Measurements from ENCODE around the gene IL12A. TPM values are rescaled to one million over a fixed set of nuclear protein-coding genes. Genes with fewer than 3 reads are reported as not detected.

Gene IL12A
- total and polyA plus RNA-seq, 2 of the 8 experiments (the other 6 are each of a cell fraction or from before 2014, with no cell fraction given), result 0.41 to 0.92 TPM

GRCh38 chr3:160035757-160036156 lies 47.1 kb downstream of the IL12A start:
- Histone ChIP-seq H4K91ac (replicated peaks; ENCODE audit: insufficient read length, low read length) (no peak overlapping the region), H4K5ac (ENCODE audit: insufficient read length, low read depth, low read length) (no peak overlapping the region), H3K4me2 (ENCODE audit: insufficient read depth in 1 of 2, low read depth in 2 of 2, low read length in 2 of 2) (no peak overlapping the region), H2BK20ac (ENCODE audit: low read length) (no peak overlapping the region), H3K56ac (replicated peaks; ENCODE audit: insufficient read length, low read depth, low read length) (no peak overlapping the region), H2BK120ac (replicated peaks; ENCODE audit: low read depth, low read length) (no peak overlapping the region), H3K36me3 (ENCODE audit: control insufficient read depth in 2 of 4, insufficient read depth in 4 of 4, low read length in 3 of 4) (no peaks in the 10 kb centered on the region), H3K18ac (ENCODE audit: extremely low read depth, low read length) (no peak overlapping the region), H3K79me1 (ENCODE audit: low read depth, low read length) (no peaks in the 10 kb centered on the region), H4K8ac (ENCODE audit: extremely low read depth, insufficient read depth, low read length) (no peak overlapping the region), H3K14ac (ENCODE audit: insufficient read length) (no peak overlapping the region), H3K23ac (ENCODE audit: insufficient read length) (no peak overlapping the region), H3K4me3 (ENCODE audit: extremely low read depth in 1 of 4, insufficient read depth in 2 of 4, low read depth in 3 of 4, low read length in 4 of 4) (no peak overlapping the region), H2BK12ac (ENCODE audit: low read depth, low read length) (no peak overlapping the region), H3K27me3 (replicated peaks in 1 of 4; ENCODE audit: control insufficient read depth in 3 of 4, extremely low read depth in 1 of 4, insufficient read depth in 3 of 4, low read length in 3 of 4) (peaks cover 0 to 9% (median 6%) of the 10 kb centered on the region in 4 experiments; a peak in 5 of 7 replicates), H3K4me1 (replicated peaks in 1 of 4; ENCODE audit: control insufficient read depth in 3 of 4, insufficient read depth in 4 of 4, low read length in 3 of 4) (peaks cover 0 to 4% (median 4%) of the 10 kb centered on the region in 4 experiments; a peak in 2 of 7 replicates), H3K23me2 (ENCODE audit: low read depth, low read length) (peaks cover 4% of the 10 kb centered on the region; the same call in 1 of the 2 replicates), H2BK5ac (ENCODE audit: low read depth, low read length) (no peak overlapping the region), H3K9me3 (ENCODE audit: insufficient read depth in 2 of 2, low read depth in 1 of 2, low read length in 1 of 2) (no peaks in the 10 kb centered on the region), H3K4ac (replicated peaks; ENCODE audit: insufficient read length, low read depth, low read length) (no peak overlapping the region), H3K27ac (ENCODE audit: low read depth, low read length) (no peak overlapping the region), H2AK5ac (ENCODE audit: low read depth, low read length) (no peak overlapping the region), H3K79me2 (ENCODE audit: control insufficient read depth in 1 of 2, insufficient read depth in 2 of 2, low read length in 2 of 2) (no peaks in the 10 kb centered on the region), H3K9ac (replicated peaks in 1 of 4; ENCODE audit: extremely low read depth in 1 of 4, low read depth in 3 of 4, low read length in 3 of 4) (no peak overlapping the region), H4K20me1 (replicated peaks in 1 of 2; ENCODE audit: control insufficient read depth in 1 of 2, insufficient read depth in 2 of 2, low read length in 2 of 2) (no peaks in the 10 kb centered on the region), H2AFZ (ENCODE audit: low read length) (no peak overlapping the region), H2BK15ac (ENCODE audit: low read length) (no peak overlapping the region)
- WGBS, 2 experiments (ENCODE audit: extremely low coverage in 1 of 2, insufficient coverage in 1 of 2, insufficient read length in 1 of 2, insufficient replicate concordance in 2 of 2, low coverage in 1 of 2, low lambda C conversion rate in 2 of 2, missing lambda C conversion rate in 1 of 2), result 100% methylated on average over 1 of the region's 1 CpG; no CpG with 5 or more reads in 1 of the 2 experiments
- ChIA-PET CTCF (ENCODE audit: partially characterized antibody) (interaction anchor here (0.6 to 1.4 kb wide), 11 partner anchors 10 to 378 kb away, joined by 3 to 5 read pairs (median 3); no protein-coding TSS in a partner anchor), POLR2A (ENCODE audit: partially characterized antibody) (interaction anchor here (0.6 kb wide), 2 partner anchors 9 to 143 kb away, joined by 3 to 4 read pairs; no protein-coding TSS in a partner anchor)
- DNase-seq (ENCODE audit: low read depth in 1 of 2, low spot score in 2 of 2), result no peak
- TF ChIP-seq SIN3A (conservative IDR thresholded peaks at IDR 0.05 in 1 of 2, IDR thresholded peaks at IDR 0.05 in 1 of 2; ENCODE audit: low read depth in 1 of 2, low read length in 2 of 2) (no peak), RAD21 (IDR thresholded peaks at IDR 0.05 in 1 of 2, conservative IDR thresholded peaks at IDR 0.05 in 1 of 2; ENCODE audit: low read depth in 2 of 2, low read length in 2 of 2) (no peak), RFX5 (IDR thresholded peaks at IDR 0.05; ENCODE audit: borderline replicate concordance, low read depth, low read length) (no peak), SRF (IDR thresholded peaks at IDR 0.05; ENCODE audit: low read depth, low read length) (no peak), RNF2 (IDR thresholded peaks at IDR 0.05; ENCODE audit: borderline replicate concordance, low read depth, low read length, missing control alignments, poor library complexity, severe bottlenecking) (no peak), CEBPB (IDR thresholded peaks at IDR 0.05; ENCODE audit: low read depth, low read length) (no peak), TAF7 (optimal IDR thresholded peaks at IDR 0.05; ENCODE audit: borderline replicate concordance, low read depth, low read length) (no peak), HDAC2 (IDR thresholded peaks at IDR 0.05; ENCODE audit: borderline replicate concordance in 1 of 2, low read depth in 2 of 2, low read length in 2 of 2) (no peak), KDM5A (IDR thresholded peaks at IDR 0.05; ENCODE audit: low read length) (no peak), BRCA1 (IDR thresholded peaks at IDR 0.05; ENCODE audit: low read depth, low read length) (no peak), BACH1 (IDR thresholded peaks at IDR 0.05; ENCODE audit: low read length) (no peak)
- no peak for FAIRE-seq
